Gastroesophageal sphincter (tissue), 4 donors: ENCODE data around the gene PCDHGA7. TPM values are rescaled to one million over a fixed set of nuclear protein-coding genes. Genes with fewer than 3 reads are reported as not detected.
"Not testable (repeated sequence)": the region's sequence is repeated elsewhere in the genome, so short reads cannot be mapped to it uniquely, and the experiment has no call there.

ENCODE experiments used
- ATAC-seq: fragments of 150-250 bp; one replicate; pipeline ENCODE4 v1.9.1; 2016; ENCODE audit warnings: mild to moderate bottlenecking, moderate library complexity
- H3K27ac ChIP-seq, 4 donors: fragments of 200-600 bp; sonication (generic) in 3 of 4; 1 replicate in 3 of 4; 2 replicates in 1 of 4; pipeline ENCODE4 v1.5.1; 2016 to 2019
- H3K27me3 ChIP-seq: fragments of 200-600 bp; sonication (generic); one replicate; pipeline ENCODE4 v1.5.1; 2019
- H3K36me3 ChIP-seq, 2 donors: fragments of 200-600 bp; sonication (generic); one replicate each; pipeline ENCODE4 v1.5.1; 2019; ENCODE audit warnings: control low read depth in 1 of 2
- H3K4me1 ChIP-seq, 3 donors: fragments of 200-600 bp; sonication (generic); 1 replicate in 2 of 3; 2 replicates in 1 of 3; pipeline ENCODE4 v1.5.1; 2016 to 2019; ENCODE audit warnings: control low read depth in 2 of 3
- H3K4me3 ChIP-seq, 2 donors: fragments of 200-600 bp; sonication (generic); one replicate each; pipeline ENCODE4 v1.5.1; 2019; ENCODE audit warnings: mild to moderate bottlenecking in 1 of 2, moderate library complexity in 1 of 2
- H3K9me3 ChIP-seq, 3 donors: fragments of 200-600 bp; sonication (generic); one replicate each; pipeline ENCODE4 v1.5.1; 2017 to 2019; ENCODE audit warnings: control low read depth in 2 of 3
- CTCF ChIP-seq, 4 experiments: fragments of 200-600 bp in 2 of 4; fragments of 450-650 bp in 2 of 4; sonication (generic) in 1 of 4; IDR thresholded peaks; one replicate each; pipeline ENCODE4 v1.5.1; 2017 to 2019; ENCODE audit warnings: antibody characterized with exemption in 4 of 4, mild to moderate bottlenecking in 2 of 4, moderate library complexity in 2 of 4
- EP300 ChIP-seq: sonication (generic); formaldehyde crosslinking; IDR thresholded peaks from one replicate; pipeline ENCODE4 v1.6.1; 2017; ENCODE audit warnings: antibody characterized with exemption, mild to moderate bottlenecking
- POLR2A ChIP-seq, 2 donors: fragments of 450-650 bp; IDR thresholded peaks; one replicate each; pipeline ENCODE4 v1.6.1; 2017; ENCODE audit warnings: antibody characterized with exemption in 2 of 2, mild to moderate bottlenecking in 2 of 2, moderate library complexity in 1 of 2
- POLR2AphosphoS5 ChIP-seq: sonication (generic); formaldehyde crosslinking; IDR thresholded peaks from one replicate; pipeline ENCODE4 v1.6.1; 2017; ENCODE audit warnings: antibody characterized with exemption
- WGBS, 2 donors: methylation state at CpG; one replicate each; pipeline ENCODE4 v1.1.5; 2018; ENCODE audit warnings: low coverage in 1 of 2; 5-methylcytosine and 5-hydroxymethylcytosine counted together
- total RNA-seq, 4 donors: library from RNA; depleted of rRNA; stranded (reverse); fragments of >200 nt; gene quantifications; one replicate each; pipeline ENCODE4 v1.1.0, GENCODE V29; 2016

Gene PCDHGA7
- total RNA-seq, 4 donors from 2014 or later = 2.7 to 14.3 (median 7.6) TPM

- Histone ChIP-seq H3K27ac (no peak within 1 kb of the TSS), H3K4me1 (no peaks in the 10 kb centered on the region), H3K9me3 (peaks cover 0 to 99% (median 5%) of the 10 kb centered on the region in 3 donors), H3K27me3 (peaks cover 61% of the 10 kb centered on the region), H3K36me3 (peaks cover 0 to 6% of the 10 kb centered on the region in 2 donors), H3K4me3 (peak within 1 kb of the TSS in 1 of 2 donors; percentile 15)
- ATAC-seq = no peak
- no peak for TF ChIP-seq POLR2A (IDR thresholded peaks at IDR 0.05)
- 26 to 30% methylated on average over 8 to 9 of the region's 9 CpGs for WGBS, 2 donors
These were observed 39.1 kb upstream of the PCDHGA7 start, which contains the start of gene PCDHGA3 for GRCh38 chr5:141343242-141343952. PCDHGA3 (plus strand) TSS chr5:141343829; CDS start chr5:141344034, 205 bp downstream.

GRCh38 chr5:141343953-141344463, 38.5 kb upstream of the PCDHGA7 start:
- peaks cover 0 to 99% (median 5%) of the 10 kb centered on the region in 3 donors for H3K9me3 ChIP-seq

GRCh38 chr5:141345327-141345726, 37.2 kb upstream of the PCDHGA7 start:
- peaks cover 47% of the 10 kb centered on the region for H3K27me3 ChIP-seq
- 27 to 31% methylated on average over 8 to 11 of the region's 20 CpGs for WGBS, 2 donors
- no peaks in the 10 kb centered on the region for H3K4me1 ChIP-seq
- H3K9me3 ChIP-seq = peaks cover 0 to 98% (median 5%) of the 10 kb centered on the region in 3 donors
- ATAC-seq = no peak
- peaks cover 0 to 9% of the 10 kb centered on the region in 2 donors for H3K36me3 ChIP-seq
- H3K27ac ChIP-seq = no peak overlapping the region
- TF ChIP-seq CTCF (IDR thresholded peaks at IDR 0.05) = no peak
- no peak for TF ChIP-seq POLR2AphosphoS5
- H3K4me3 ChIP-seq = no peak overlapping the region

More at GRCh38 chr5:141343953-141344463, 38.5 kb upstream of the PCDHGA7 start:
- peaks cover 55% of the 10 kb centered on the region for H3K27me3 ChIP-seq
- peak overlapping the region in 1 of 2 donors; percentile 15 for H3K4me3 ChIP-seq
- 25 to 26% methylated on average over 13 to 30 of the region's 31 CpGs for WGBS, 2 donors
- TF ChIP-seq EP300 (no peak), CTCF (IDR thresholded peaks at IDR 0.05) (no peak), POLR2A (IDR thresholded peaks at IDR 0.05) (no peak)
- ATAC-seq = no peak
- H3K4me1 ChIP-seq = no peaks in the 10 kb centered on the region
- H3K27ac ChIP-seq = no peak overlapping the region
- peaks cover 0 to 6% of the 10 kb centered on the region in 2 donors for H3K36me3 ChIP-seq

- WGBS, 2 donors = 14 to 60% methylated on average over 1 to 2 of the region's 35 CpGs
- not testable (repeated sequence) for ATAC-seq, H3K4me3 ChIP-seq, H3K36me3 ChIP-seq, H3K27ac ChIP-seq, H3K4me1 ChIP-seq
- H3K9me3 ChIP-seq = peaks cover 0 to 98% (median 5%) of the 10 kb centered on the region in 3 donors
- peaks cover 48% of the 10 kb centered on the region for H3K27me3 ChIP-seq
These were observed 36.5 kb upstream of the PCDHGA7 start for GRCh38 chr5:141346017-141346416.

- Histone ChIP-seq H3K27me3 (peaks cover 48% of the 10 kb centered on the region), H3K9me3 (peaks cover 0 to 96% (median 0%) of the 10 kb centered on the region in 3 donors), H3K36me3 (peaks cover 0 to 15% of the 10 kb centered on the region in 2 donors), H3K4me1 (no peaks in the 10 kb centered on the region), H3K27ac (no peak within 1 kb of the TSS), H3K4me3 (peak within 1 kb of the TSS in 1 of 2 donors; percentile 36)
- ATAC-seq = no peak
- whole genome bisulfite sequencing, 2 donors = 17 to 29% methylated on average over 12 to 24 of the region's 29 CpGs
- TF ChIP-seq POLR2A (IDR thresholded peaks at IDR 0.05) (no peak), CTCF (IDR thresholded peaks at IDR 0.05) (peak in 3 of 4 experiments; percentile 21 to 47 (median 34))
These were observed 32.5 kb upstream of the PCDHGA7 start, which contains the start of gene PCDHGB1 for GRCh38 chr5:141349917-141350619. PCDHGB1 (plus strand) TSS chr5:141350099; CDS start chr5:141350261, 162 bp downstream.
